ENCODE measurements around the gene TRABD.

TRABD gene

DNA sequence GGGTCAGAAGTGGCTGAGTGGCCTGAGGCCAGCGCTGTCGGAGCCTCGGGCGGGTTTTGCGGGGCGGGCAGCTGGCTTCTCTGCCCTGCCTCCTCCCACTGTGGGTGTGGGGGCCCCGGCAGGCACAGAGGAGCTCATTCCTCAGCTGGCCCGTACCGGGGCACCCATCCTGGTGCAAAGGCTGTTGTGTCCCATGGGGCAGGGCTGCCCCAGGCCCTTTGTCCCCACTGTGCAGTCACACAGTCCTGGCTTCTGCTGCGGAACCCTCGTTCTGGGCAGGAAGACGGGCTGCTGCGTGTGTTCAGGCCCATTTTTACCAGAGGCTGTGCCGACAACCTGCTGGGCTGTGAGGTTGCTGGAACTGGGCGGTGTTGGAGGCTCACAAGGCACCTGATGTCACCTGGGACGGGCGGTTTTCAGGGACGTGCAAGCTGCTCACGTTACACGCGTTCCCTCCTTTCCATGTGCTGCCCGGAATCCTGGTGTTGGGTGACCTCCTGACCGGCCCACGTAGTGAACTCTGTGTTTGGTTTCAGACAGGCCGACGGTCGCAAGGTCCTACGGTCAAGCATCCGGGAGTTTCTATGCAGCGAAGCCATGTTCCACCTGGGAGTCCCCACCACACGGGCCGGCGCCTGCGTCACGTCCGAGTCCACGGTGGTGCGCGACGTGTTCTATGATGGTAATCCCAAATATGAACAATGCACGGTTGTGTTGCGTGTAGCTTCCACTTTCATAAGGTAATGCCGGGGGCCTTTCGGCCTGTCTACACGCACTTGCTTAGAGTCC lies 20.3 kb downstream of the TRABD start:
- no peak for FAIRE-seq

DNA sequence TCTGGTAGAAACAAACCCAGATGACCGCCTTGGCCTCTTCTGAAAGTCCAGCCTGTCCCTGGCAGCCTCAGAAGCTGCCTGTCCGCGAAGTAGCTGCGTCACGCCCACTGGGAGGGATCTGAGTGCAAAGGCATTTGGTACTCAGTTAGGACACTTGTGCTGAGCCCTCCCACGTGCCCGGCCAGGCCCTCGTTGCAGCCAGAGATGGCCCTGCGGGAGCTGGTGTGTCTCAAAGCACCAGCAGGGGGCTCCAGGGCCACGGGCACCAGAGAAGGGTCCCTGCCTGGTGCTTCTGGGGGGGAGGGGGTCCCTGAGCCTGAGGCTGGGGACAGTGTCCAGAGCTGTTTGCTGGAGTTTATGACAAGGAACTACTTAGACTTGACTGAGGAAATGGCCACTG lies 20.9 kb downstream of the TRABD start:
- no peak for FAIRE-seq

DNA sequence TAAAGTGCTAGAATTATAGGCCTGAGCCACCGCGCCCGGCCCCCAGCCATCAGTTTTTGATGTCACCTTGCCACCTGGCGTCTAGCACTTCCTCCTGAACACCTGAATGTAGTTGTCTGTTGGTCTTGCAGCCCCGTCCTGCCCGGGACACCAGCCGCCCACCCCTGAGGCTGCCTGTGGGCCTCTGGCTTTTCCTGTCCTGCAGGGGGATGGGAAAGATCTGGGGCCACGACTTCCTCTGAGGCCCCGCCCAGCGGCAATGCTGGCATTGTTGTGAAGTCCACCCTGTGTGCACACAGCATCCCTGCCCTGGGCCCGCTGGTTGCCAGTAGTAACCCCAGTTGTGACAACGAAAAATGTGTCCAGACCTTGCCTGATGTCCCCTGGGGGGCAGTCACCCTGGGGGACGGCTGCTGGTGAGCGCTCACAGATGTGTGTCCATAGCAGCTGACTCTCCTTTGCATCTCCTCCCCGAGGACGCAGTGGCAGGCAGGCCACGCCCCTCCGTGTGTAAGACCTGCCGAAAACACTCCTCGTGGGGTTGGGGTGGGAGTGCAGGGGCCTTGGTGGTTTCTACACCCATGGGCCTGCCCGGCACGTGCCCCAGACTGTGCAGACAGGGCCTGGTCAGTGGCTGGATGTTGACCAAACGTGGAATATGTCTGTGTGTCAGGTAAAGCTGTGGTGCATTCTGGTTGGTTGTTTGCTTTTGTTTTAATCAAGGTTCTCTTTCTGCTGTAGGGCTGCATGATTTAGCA lies 21.8 kb downstream of the TRABD start:
- FAIRE-seq, result no peak

DNA sequence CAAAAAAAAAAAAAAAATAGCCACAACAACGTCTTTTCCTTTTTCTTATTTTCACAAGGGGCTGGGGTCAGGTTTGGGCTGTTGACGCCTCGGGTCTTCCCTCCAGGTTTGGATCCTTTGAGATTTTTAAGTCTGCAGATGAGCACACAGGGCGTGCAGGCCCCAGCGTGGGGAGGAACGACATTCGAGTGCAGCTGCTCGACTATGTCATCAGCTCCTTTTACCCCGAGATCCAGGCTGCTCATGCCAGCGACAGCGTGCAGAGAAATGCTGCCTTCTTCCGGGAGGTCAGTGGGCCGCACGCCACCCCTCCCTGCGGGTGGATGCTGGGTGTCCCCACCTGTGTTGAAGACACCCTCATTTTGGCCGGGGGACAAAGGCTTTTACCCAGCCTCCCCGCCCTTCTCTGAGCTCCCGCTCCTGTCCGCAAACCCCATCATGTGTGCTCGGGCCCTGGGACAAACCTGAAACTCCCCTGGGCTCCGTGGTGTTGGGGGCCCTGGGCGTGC lies 22.8 kb downstream of the TRABD start:
- FAIRE-seq, result no peak

DNA sequence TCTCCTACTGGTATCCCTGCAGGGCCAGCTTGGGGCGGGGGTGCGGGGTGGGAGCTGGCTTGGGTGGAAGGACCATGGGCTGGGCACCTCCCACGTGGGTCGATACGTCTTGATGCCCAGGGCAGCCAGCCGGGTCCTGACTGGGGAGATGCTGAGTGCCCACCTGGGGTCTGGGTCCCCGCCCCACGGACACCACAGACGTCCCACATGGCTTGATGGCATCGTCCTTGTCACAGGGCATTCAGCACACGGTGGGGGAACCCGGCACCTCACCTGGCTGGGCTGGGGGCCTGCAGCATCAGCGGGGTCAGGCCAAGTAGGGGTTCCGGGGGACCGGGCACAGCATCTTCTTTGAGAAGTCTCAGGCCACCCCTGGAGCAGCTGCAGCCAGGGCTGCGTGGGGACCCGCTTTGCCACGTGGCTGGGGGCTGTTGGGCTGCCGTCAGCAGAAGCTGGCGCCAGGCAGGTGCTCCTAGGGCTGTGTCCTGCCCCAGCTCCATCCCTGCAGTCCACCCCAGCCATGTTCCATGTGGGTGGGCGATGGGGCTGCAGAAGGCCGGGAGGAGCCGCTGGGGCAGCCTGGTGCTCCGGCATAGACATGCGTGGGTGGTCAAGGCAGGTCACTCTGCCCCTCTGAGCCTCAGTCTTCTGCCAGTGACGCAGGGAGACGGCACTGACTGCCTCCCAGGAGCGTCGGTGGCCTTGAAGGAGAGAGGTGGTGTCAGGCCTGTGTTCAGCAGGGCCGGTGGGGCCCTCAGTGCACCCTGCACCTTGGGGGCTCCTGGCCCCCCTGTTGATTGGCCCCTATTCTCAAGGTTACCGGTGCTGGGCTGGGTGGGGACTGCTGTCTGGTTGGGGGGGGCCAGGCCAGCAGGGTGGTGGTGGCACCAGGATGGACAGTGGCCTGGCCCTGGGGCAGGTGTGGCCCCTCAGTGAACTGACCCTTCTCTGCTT lies 23.5 kb downstream of the TRABD start:
- no peak for FAIRE-seq

DNA sequence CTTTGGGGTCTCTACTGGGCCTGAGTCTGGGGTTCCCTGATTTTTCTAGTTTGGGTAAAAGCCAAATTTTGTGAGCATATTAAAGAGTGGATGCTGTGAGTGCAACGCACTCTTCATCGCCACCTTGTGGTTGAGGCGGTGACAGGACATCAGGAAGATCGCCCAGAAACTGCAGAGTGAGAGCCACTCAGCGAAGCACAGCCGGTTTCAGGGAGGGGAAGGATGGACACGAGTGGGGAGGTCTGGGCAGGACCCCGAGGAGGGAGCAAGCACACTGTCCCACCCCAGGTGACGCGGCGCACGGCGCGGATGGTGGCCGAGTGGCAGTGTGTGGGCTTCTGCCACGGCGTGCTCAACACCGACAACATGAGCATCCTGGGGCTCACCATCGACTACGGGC lies 24.2 kb downstream of the TRABD start:
- no peak for FAIRE-seq

DNA sequence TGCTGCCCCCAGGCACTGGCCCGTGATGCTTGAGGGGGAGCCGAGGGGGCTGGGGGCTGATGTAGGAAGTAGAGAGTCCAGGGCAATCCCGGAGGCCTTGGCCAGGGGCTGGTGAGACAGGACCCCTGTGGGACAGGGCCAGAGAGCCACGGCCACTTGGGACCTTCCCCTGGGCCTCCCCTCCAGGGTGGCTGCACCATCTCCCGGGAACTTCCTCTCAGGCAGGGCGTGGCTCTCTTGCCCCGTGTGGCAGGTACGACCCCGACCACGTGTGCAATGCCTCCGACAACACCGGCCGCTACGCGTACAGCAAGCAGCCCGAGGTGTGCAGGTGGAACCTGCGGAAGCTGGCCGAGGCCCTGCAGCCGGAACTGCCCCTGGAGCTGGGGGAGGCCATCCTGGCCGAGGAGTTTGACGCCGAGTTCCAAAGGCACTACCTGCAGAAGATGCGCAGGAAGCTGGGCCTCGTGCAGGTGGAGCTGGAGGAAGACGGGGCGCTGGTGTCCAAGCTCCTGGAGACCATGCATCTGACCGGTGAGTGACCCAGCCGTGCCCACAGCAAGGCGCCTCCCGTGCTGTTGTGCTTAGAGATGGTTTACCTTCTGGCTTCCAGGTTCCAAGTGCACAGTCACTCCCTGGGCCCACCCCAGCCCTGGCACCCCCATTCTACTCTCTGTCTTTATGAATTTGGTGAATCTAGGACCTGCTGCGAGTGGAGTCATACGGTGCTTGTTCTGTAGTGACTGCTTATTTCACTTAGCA lies 24.8 kb downstream of the TRABD start:
- no peak for FAIRE-seq

DNA sequence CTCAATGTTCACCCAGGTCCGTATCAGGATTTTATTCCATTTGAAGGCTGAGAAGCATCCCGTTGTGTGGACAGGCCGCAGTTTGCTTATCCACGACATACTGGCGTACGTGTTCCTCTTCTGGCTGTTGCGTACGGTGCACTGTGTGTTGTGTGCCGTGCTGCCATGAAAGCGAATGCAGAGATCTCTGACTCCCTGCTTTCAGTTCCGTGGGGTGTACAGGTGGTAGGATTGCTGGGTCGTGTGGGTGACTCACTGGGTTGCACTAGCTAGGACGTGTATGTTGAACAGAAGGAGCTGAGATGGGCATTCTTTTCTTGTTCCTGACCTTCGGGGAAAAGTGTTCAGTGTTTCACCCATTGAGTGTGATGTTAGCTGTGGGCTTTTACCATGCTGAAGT lies 25.4 kb downstream of the TRABD start:
- no peak for FAIRE-seq

DNA sequence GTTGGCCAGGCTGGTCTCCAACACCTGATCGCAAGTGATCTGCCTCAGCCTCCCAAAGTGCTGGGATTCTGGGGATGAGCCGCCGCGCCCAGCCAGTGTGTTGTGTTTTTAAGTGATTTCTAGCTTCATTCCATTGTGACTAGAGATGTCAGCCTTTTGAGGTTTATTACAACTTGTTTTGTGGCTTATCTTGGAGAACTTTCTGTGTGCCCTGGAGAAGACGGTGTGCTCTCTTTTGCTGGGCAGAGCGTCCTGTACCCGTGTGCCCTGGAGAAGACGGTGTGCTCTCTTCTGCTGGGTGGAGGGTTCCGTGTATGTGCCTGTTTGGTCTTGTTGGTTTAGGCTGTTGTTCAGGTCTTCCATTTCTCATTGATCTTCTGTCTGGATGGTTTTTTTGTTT lies 27.6 kb downstream of the TRABD start:
- no peak for FAIRE-seq

DNA sequence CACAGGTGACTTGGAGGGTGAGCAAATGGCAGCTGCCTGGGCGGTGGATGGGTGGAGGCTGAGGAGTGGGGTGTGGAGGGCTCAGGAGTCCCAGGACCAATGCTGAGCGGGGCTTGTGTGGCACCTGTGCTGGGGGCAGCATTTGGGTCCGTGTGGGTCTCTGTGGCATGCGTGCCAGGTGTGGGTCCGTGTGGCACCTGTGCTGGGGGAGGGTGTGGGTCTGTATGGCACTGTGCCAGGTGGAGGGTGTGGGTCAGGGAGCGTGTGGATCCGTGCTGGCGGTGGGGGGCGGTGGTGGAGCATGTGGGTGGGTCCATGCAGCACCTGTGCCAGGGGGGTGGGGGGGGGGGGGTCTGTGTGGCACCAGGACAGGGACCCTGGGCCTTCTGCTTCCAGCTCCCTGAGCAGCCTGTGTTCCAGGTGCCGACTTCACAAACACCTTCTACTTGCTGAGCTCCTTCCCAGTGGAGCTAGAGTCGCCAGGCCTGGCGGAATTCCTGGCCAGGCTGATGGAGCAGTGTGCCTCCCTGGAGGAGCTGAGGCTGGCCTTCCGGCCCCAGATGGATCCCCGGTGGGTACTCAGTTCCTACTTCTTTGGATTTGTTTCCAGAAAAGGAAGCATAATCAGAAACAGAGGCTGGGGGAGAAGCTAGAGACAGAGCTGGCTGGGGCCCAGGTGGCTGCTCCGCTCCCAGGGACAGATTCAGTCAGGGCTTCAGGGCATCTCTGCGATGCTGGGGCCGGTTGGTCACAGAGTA lies 29.8 kb downstream of the TRABD start:
- FAIRE-seq, result no peak

DNA sequence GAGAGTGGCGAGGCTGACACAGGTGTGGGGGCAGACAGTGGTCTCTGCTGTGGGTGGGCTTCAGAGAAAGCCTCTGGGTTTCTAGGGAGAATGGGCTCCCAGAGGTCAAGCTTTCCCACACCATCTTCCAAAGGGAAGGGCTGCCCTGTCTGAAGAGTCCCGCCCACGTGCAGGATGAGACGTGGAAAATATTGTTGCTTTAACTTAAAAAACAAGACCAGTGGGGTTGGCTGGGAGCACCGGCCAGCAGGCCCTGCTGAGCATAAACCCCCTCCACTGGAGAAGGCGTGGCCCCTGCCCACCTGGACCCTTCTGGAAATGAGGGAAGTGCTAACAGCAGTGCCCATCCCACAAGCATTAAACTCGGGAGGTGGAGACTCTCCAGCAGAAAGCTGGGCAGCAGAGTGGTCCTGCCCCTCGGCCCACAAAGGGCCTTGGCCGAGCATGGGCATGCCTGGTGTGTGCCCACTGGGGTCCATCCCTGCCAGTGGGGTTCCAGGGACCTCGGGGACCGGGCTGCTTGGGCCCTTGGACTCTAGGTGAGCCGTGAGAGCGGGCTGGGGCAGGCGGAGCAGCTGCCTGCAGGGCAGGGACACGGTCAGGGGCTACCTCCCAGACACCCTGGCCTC lies 30.5 kb downstream of the TRABD start:
- no peak for FAIRE-seq

DNA sequence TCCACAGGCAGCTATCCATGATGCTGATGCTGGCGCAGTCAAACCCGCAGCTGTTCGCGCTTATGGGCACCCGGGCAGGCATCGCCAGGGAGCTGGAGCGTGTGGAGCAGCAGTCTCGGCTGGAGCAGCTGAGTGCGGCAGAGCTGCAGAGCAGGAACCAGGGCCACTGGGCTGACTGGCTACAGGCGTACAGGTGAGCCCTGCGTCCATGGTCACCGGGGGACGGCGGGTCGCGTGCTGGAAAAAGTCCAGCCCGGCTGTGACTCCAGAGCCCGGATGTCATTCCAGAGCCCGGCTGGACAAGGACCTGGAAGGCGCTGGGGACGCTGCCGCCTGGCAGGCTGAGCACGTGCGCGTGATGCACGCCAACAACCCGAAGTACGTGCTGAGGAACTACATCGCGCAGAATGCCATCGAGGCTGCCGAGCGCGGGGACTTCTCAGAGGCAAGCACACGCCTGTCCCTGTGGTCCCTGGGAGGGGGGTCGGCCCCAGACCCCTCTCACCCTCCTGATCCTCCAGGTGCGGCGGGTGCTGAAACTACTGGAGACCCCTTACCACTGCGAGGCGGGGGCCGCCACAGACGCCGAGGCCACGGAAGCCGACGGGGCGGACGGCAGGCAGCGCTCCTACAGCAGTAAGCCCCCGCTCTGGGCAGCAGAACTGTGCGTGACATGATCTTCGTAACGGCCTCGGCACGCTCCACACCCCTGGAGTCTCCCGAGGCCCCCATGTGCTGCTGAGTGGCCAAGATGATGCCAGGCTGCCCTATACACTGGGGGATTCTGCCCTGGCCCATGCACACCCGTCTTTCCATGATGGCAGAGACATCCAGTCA lies 31.2 kb downstream of the TRABD start:
- FAIRE-seq, result no peak

DNA sequence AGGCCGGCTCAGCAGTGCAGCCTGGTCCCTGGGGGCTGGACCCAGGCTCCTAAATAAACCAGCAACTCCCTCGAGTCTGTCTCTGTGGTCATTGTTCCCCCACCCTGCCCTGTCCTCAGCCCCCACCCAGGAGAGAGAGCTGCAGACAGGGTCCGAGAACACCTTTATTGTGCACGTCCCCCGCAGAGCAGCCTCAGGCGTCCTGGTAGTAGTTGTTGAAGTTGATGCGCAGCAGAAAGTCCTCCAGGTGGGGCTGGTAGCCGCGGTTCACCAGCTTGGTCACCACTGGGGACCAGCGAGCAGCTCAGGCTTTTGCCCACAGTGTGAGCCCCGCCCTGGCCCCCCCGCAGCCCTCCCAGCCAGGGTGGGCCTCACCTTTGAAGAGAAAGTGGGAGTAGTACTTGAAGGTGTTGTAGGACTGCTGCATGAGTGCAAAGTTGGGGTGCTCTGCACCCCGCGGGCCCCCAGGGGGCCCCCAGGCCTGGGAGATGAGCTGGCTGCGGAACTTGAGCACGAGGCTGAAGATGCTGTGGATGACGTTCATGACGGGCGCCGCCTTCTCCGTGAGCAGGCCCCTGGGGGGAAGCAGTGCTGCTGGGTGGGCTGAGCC lies 31.9 kb downstream of the TRABD start:
- FAIRE-seq, result no peak

DNA sequence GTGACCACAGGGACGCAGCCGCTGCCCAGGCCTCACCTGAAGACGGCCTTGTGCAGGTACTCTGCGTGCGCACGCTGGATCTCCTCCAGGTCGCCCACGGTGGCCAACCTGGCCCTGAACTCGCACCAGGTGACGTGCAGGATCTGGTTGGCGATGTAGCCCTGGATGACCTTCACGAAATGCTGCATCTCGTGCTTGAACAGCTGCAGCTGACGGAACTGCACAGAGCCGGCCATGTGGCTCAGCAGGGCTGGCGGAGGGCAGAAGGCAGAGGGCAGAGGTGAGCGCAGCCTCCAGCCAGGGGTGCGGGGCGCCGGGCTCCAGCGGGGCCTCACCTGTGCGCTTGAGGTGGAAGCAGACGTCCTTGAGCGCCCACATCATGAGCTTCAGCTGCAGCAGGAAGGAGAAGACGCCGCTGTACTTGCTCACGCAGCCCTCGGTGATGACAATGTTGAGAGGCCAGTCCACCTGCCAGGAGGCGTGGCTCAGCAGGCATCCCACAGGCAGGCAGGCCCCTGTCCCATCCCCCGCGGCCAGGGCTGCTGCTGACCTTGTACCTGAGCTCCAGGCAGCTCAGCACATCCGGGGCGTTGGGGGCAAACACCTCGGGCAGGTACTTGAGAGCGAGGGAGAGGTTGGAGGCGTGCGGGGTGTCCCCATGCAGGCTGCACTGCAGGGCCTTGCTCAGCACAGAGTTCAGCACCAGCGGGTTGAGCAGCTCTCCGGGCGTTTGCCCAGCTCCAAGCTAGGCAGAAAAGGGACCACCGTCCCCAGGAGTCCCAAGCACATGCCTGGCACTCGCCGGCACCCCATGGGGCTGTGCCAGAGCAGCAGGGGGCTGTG lies 32.7 kb downstream of the TRABD start:
- no peak for FAIRE-seq

DNA sequence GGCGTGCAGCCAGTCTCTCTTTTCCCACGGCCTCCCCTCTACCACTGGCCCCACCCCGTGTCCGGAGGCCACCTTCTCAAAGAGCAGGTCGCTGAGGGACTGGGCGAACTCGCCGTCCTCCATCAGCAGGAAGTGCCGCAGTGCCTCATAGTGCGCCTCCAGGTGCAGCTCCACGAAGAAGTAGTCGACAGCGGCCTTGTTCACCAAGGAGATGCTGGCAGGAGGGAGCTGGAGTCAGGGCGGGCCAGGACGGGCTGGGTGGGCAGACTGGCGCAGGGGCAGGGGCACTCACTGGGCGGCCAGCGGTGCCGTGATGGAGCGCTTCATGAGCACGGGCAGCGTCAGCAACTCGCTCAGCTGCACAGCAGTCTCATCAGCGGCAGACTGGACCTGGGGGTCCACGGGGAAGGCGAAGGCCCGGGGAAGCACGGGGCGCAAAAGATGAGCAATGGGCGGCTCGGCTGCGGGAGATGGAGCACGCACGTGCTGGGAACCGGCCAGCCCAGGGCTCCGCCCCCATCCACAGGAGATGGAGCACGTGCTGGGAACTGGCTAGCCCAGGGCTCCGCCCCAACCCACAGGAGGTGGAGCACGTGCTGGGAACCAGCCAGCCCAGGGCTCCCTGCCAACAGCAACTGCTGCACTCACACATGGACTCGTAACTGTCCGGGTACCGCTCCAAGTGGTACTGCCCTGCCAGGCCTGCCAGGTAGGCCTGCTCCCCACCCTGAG lies 33.4 kb downstream of the TRABD start:
- FAIRE-seq, result no peak

DNA sequence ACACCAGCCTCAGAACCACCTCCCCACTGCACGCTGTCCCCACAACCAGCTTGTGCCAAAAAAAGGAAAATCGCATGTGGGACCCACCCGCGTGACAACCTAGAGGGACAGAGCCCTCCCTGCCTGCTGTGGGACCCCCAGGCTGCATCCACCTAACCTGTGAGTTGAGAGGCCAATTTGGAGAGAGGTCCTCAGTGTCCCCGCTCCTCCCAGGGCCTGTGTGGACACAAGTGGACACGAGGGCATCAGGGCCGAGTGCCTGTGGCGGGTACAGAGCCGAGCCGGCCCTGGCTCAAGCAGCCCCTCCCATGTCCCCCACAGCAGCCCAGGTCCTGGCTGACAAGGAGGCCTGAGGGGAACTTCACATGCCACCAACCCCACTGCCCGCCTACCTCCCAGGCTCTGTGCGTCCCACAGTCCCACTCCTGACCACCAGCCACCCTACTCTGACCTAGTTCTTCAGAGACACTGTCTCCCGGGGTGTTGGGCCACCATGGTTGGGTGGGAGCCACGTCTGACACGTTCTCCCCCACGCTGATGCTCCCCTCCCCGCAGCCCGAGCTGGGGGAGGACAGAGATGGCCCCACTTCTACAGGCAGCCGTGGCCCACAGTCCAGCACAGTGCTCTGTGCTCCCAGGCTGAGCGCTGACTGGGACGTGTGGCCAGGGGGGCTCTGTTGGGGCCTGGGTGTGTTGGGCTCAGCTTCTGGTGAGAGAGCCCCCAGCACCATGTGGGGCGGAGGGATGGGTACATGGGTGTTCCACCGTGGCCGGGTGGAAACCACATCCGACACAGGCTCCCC lies 34.3 kb downstream of the TRABD start:
- no peak for FAIRE-seq

All from A204.1 (cell line).